ENCODE data around the gene KIT. TPM values are rescaled to one million over a fixed set of nuclear protein-coding genes. Genes with fewer than 3 reads are reported as not detected.

KIT gene
- total and polyA plus RNA-seq, 2 of the 13 experiments (the other 11 are each of a cell fraction or from before 2014, with no cell fraction given): not detected

GRCh38 chr4:54654753-54655152 lies 3.0 kb upstream of the KIT start:
- Histone ChIP-seq H3K27me3 (ENCODE audit: control insufficient read depth in 1 of 2, insufficient read depth in 2 of 2, low read length in 2 of 2) (peaks cover 2 to 37% of the 10 kb centered on the region in 2 experiments; a peak in 3 of 5 replicates), H3K79me2 (ENCODE audit: insufficient read depth, low read length) (no peaks in the 10 kb centered on the region), H3K9me3 (ENCODE audit: low read length) (no peaks in the 10 kb centered on the region), H3K4me3 (replicated peaks in 1 of 3; ENCODE audit: insufficient read depth in 1 of 3, low read depth in 2 of 3, low read length in 3 of 3) (no peak overlapping the region), H3K4me1 (ENCODE audit: insufficient read depth, low read length) (peaks cover 20% of the 10 kb centered on the region), H3K27ac (ENCODE audit: extremely low read length, insufficient read depth, low read length) (no peak overlapping the region), H4K20me1 (ENCODE audit: insufficient read depth, low read length) (no peaks in the 10 kb centered on the region), H2AFZ (ENCODE audit: low read length) (no peak overlapping the region), H3K9ac (ENCODE audit: insufficient read depth, low read depth, low read length) (no peak overlapping the region), H3K4me2 (ENCODE audit: low read depth, low read length) (no peak overlapping the region), H3K36me3 (replicated peaks in 1 of 2; ENCODE audit: control insufficient read depth in 1 of 2, insufficient read depth in 2 of 2, low read length in 2 of 2) (no peaks in the 10 kb centered on the region)
- DNase-seq (ENCODE audit: low spot score) (no peak), FAIRE-seq (no peak), ATAC-seq (no peak)
- TF ChIP-seq ZNF205 (CRISPR knock-in tag; IDR thresholded peaks at IDR 0.05) (no peak), MYC (CRISPR knock-in tag; IDR thresholded peaks at IDR 0.05; ENCODE audit: borderline replicate concordance) (no peak), ZNF354B (CRISPR knock-in tag; IDR thresholded peaks at IDR 0.05) (no peak), MBNL3 (CRISPR knock-in tag; conservative IDR thresholded peaks at IDR 0.05) (no peak), PREB (CRISPR knock-in tag; IDR thresholded peaks at IDR 0.05) (no peak), ZUFSP (CRISPR knock-in tag; IDR thresholded peaks at IDR 0.05; ENCODE audit: borderline replicate concordance) (no peak), REXO4 (CRISPR knock-in tag; IDR thresholded peaks at IDR 0.05; ENCODE audit: borderline replicate concordance) (no peak), ZNF724P (CRISPR knock-in tag; IDR thresholded peaks at IDR 0.05; ENCODE audit: borderline replicate concordance) (no peak), IRF9 (CRISPR knock-in tag; IDR thresholded peaks at IDR 0.05; ENCODE audit: borderline replicate concordance) (no peak), ZNF788 (CRISPR knock-in tag; IDR thresholded peaks at IDR 0.05; ENCODE audit: borderline replicate concordance) (no peak), JUND (CRISPR knock-in tag; IDR thresholded peaks at IDR 0.05) (no peak), ZNF570 (CRISPR knock-in tag; IDR thresholded peaks at IDR 0.05; ENCODE audit: borderline replicate concordance) (no peak), ZBTB7A (CRISPR knock-in tag; IDR thresholded peaks at IDR 0.05) (no peak), TCF7L2 (IDR thresholded peaks at IDR 0.05; ENCODE audit: low read depth, low read length) (no peak), ZNF557 (CRISPR knock-in tag; IDR thresholded peaks at IDR 0.05) (no peak), ZBTB14 (CRISPR knock-in tag; IDR thresholded peaks at IDR 0.05) (no peak), HDAC6 (IDR thresholded peaks at IDR 0.05; ENCODE audit: low read depth, low read length) (no peak)
- ChIA-PET CTCF (ENCODE audit: low intra/inter-chr PET ratio, low total read pairs) (no interaction called here), POLR2A (no interaction called here)
- in situ Hi-C loops (cut with HindIII; ENCODE audit: extremely low pct_ligation_motif_present, low pct_unique_long_range_greater_than_20kb) (no loop called here), intact Hi-C loops (cut with micrococcal nuclease; ENCODE audit: unreplicated experiment) (no loop called here)
- under 1% methylated on average over 4 of the region's 4 CpGs for WGBS (ENCODE audit: low lambda C conversion rate)
- BruUV-seq (replicated peaks): no TSS peak

Measured in HepG2 (cell line).